Gastrocnemius medialis (tissue), 4 donors: Measurements from ENCODE around the gene CTIF. TPM values are rescaled to one million over a fixed set of nuclear protein-coding genes. Genes with fewer than 3 reads are reported as not detected.

ENCODE experiments used
- ATAC-seq, 2 donors: fragments of 150-250 bp; one replicate each; pipeline ENCODE4 v1.9.1; 2016
- DNase-seq, 2 donors: peaks; one replicate each; pipeline ENCODE4 v3.0.0-alpha.2; 2019
- H3K27ac ChIP-seq, 4 donors: fragments of 200-600 bp; sonication (generic); 1 replicate in 1 of 4; 2 replicates in 3 of 4; pipeline ENCODE4 v1.5.1; 2016 to 2018; ENCODE audit warnings: mild to moderate bottlenecking in 2 of 4, moderate library complexity in 1 of 4
- H3K27me3 ChIP-seq, 3 donors: fragments of 200-600 bp; sonication (generic) in 2 of 3; 1 replicate in 1 of 3; 2 replicates in 2 of 3; pipeline versions ENCODE4 v1.5.1 to v1.6.0; 2016 to 2019; ENCODE audit warnings: mild to moderate bottlenecking in 1 of 3, moderate library complexity in 1 of 3
- H3K36me3 ChIP-seq, 2 donors: fragments of 200-600 bp; sonication (generic) in 1 of 2; one replicate each; pipeline ENCODE4 v1.5.1; 2017 to 2018
- H3K4me1 ChIP-seq, 2 donors: fragments of 200-600 bp; sonication (generic) in 1 of 2; one replicate each; pipeline ENCODE4 v1.5.1; 2016 to 2017; ENCODE audit warnings: mild to moderate bottlenecking in 2 of 2
- H3K4me3 ChIP-seq, 4 donors: fragments of 200-600 bp; sonication (generic) in 3 of 4; 1 replicate in 1 of 4; 2 replicates in 3 of 4; pipeline ENCODE4 v1.5.1; 2016 to 2019; ENCODE audit warnings: mild to moderate bottlenecking in 2 of 4
- H3K9me3 ChIP-seq, 3 donors: fragments of 200-600 bp; sonication (generic) in 2 of 3; 1 replicate in 1 of 3; 2 replicates in 2 of 3; pipeline ENCODE4 v1.5.1; 2016 to 2019
- POLR2A ChIP-seq, 2 donors: fragments of 450-650 bp; IDR thresholded peaks; one replicate each; pipeline ENCODE4 v1.6.1; 2017; ENCODE audit warnings: antibody characterized with exemption in 2 of 2, mild to moderate bottlenecking in 2 of 2, moderate library complexity in 2 of 2
- in situ Hi-C, 4 donors: fragments of 200-750 bp; cut with MboI; loops; one replicate each; pipeline versions ENCODE4 v1.15.0 to v1.8.0; 2017; ENCODE audit warnings: low sequenced_read_pairs in 4 of 4
- intact Hi-C: fragments of 100-400 bp; cut with DNase I; formaldehyde crosslinking; loops from one replicate; pipeline ENCODE4 v1.15.1; 2023; ENCODE audit warnings: low total_unique reads
- total RNA-seq, 4 donors: library from RNA; depleted of rRNA; stranded (reverse); fragments of >200 nt; gene quantifications; one replicate each; pipeline versions ENCODE4 v1.1.0 to v1.2.3, GENCODE V29; 2016
- TF ChIP-seq, protein P1 (sequence below), 5 experiments: fragments of 450-650 bp in 3 of 5; fragments of 200-600 bp in 2 of 5; sonication (generic) in 2 of 5; IDR thresholded peaks in 4 of 5; conservative IDR thresholded peaks in 1 of 5; 1 replicate in 4 of 5; 2 replicates in 1 of 5; pipeline ENCODE4 v1.5.1; 2016 to 2019; ENCODE audit warnings: antibody characterized with exemption in 5 of 5, mild to moderate bottlenecking in 3 of 5, moderate library complexity in 3 of 5

CTIF gene
- total RNA-seq, 4 donors from 2014 or later = 20.2 to 35.4 (median 23.1) TPM

DNA sequence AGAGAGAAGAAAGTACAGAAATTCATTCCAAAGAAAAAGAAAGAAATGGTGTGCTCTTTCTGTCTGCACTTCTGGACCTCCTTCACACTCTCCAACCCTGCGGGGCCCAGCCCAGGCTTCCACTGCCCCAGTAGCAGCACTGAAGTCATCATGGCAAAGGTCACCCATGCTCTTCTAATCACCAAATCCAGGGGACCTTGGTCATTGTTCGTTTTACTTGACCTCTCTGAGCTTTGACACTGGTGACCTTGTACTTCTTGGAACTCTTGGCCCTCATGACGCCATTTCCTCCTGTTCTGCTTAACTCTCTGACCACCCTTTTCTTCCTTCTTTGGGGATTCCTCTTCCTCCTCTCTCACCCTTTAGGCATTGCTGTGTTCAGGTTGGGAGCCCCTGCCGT, 306.3 kb downstream of the CTIF start:
- in situ Hi-C loops (no loop called here), intact Hi-C loops (no loop called here)
- ATAC-seq = no peak
- Histone ChIP-seq H3K9me3 (no peaks in the 10 kb centered on the region), H3K4me1 (peaks cover 8 to 19% of the 10 kb centered on the region in 2 donors), H3K4me3 (no peak overlapping the region), H3K27ac (no peak overlapping the region), H3K36me3 (no peaks in the 10 kb centered on the region), H3K27me3 (no peaks in the 10 kb centered on the region)
- TF ChIP-seq, protein P1, sequence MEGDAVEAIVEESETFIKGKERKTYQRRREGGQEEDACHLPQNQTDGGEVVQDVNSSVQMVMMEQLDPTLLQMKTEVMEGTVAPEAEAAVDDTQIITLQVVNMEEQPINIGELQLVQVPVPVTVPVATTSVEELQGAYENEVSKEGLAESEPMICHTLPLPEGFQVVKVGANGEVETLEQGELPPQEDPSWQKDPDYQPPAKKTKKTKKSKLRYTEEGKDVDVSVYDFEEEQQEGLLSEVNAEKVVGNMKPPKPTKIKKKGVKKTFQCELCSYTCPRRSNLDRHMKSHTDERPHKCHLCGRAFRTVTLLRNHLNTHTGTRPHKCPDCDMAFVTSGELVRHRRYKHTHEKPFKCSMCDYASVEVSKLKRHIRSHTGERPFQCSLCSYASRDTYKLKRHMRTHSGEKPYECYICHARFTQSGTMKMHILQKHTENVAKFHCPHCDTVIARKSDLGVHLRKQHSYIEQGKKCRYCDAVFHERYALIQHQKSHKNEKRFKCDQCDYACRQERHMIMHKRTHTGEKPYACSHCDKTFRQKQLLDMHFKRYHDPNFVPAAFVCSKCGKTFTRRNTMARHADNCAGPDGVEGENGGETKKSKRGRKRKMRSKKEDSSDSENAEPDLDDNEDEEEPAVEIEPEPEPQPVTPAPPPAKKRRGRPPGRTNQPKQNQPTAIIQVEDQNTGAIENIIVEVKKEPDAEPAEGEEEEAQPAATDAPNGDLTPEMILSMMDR (IDR thresholded peaks at IDR 0.05 in 4 of 5, conservative IDR thresholded peaks at IDR 0.05 in 1 of 5) = no peak
- TF ChIP-seq POLR2A (IDR thresholded peaks at IDR 0.05) = no peak
- DNase-seq = no peak

DNA sequence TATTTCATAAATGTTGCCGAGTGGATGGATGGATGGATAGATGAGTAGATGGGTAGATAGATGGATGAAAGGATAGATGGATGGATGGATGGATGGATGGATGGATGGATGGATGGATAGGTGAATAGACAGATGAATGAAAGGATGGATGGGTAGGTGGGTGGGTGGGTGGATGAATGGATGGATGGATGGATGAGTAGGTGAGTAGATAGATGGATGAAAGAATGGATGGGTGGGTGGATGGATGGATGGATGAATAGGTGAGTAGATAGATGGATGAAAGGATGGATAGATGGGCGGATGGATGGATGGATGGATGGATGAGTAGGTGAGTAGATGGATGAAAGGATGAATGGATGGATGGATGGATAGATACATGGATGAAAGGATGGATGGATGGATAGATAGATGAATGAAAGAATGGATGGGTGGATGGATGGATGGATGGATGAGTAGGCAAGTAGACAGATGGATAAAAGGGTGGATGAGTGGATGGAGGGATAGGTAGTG, 307.6 kb downstream of the CTIF start:
- Histone ChIP-seq H3K36me3 (no peaks in the 10 kb centered on the region), H3K9me3 (no peaks in the 10 kb centered on the region), H3K27ac (no peak overlapping the region), H3K4me1 (peaks cover 14 to 20% of the 10 kb centered on the region in 2 donors), H3K4me3 (no peak overlapping the region), H3K27me3 (no peaks in the 10 kb centered on the region)
- intact Hi-C loops (no loop called here), in situ Hi-C loops (no loop called here)
- no peak for ATAC-seq
- DNase-seq = no peak
- no peak for TF ChIP-seq POLR2A (IDR thresholded peaks at IDR 0.05)
- TF ChIP-seq, protein P1 (IDR thresholded peaks at IDR 0.05 in 4 of 5, conservative IDR thresholded peaks at IDR 0.05 in 1 of 5) = no peak

DNA sequence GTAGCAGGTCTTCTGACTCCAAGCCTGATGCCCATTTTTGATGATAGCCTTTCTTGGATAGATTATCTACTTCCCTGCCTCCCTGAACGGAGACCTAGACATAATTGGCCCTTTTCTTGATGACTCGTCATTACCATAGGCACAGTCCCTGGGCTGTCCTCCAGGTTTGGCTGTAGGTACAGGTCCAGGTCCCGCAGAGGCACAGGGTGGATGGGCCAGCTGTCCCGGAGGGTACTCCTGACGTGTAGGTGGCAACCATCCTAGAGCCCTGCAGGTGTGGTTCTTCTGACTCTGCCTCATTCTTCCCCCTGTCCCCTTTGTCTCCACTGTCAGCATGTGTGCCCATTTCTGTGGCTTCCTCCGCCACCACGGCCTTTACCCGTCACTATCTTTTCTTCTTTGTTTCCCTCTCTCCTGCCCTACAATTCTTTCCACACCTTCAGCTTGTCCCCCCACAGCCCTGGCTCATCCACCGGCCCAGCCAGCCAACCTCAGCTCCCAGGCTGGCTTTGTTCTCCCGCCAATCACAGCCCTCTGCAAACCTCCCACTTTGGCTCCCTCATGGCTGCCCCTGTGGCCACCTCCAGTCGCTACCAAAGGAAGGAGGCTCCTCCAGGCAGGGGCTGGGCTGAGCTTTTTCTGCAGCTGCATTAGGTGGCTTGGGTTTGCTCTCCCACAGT, 309.1 kb downstream of the CTIF start:
- no peak for TF ChIP-seq POLR2A (IDR thresholded peaks at IDR 0.05)
- TF ChIP-seq, protein P1 (IDR thresholded peaks at IDR 0.05 in 4 of 5, conservative IDR thresholded peaks at IDR 0.05 in 1 of 5) = no peak
- Histone ChIP-seq H3K27ac (peak overlapping the region in 3 of 4 donors; percentile 38 to 49 (median 48)), H3K4me3 (no peak overlapping the region), H3K9me3 (no peaks in the 10 kb centered on the region), H3K27me3 (no peaks in the 10 kb centered on the region), H3K36me3 (no peaks in the 10 kb centered on the region), H3K4me1 (peaks cover 11 to 15% of the 10 kb centered on the region in 2 donors)
- DNase-seq (no peak), ATAC-seq (no peak)
- intact Hi-C loops (no loop called here), in situ Hi-C loops (no loop called here)

DNA sequence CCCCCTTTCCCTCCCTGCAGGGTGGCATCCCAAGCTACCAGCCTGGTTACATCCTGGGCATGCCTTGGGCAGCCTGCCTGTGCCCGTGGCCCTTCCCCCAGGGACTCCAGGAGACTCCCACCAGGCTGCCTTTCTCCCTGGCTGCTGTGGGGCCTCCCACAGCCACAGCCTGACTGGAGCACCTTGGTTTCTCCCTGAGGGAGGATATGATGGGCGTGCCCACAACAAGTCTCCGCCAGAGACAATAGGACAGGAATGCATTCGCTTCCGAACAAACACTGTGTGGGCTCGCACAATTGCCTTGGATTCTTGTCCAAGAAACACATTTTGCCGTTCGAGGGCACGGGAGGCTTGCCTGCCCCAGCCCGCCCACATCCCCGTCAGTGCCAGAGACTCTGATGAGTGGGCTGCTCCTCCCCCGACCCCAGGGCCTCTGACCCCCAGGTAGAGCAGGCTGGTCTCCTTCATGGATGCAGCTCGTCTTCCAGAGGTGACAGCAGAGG, 309.9 kb downstream of the CTIF start:
- in situ Hi-C loops (no loop called here), intact Hi-C loops (no loop called here)
- Histone ChIP-seq H3K9me3 (no peaks in the 10 kb centered on the region), H3K36me3 (no peaks in the 10 kb centered on the region), H3K27me3 (no peaks in the 10 kb centered on the region), H3K4me3 (no peak overlapping the region), H3K27ac (peak overlapping the region in 3 of 4 donors; percentile 38 to 49 (median 48)), H3K4me1 (peaks cover 11 to 15% of the 10 kb centered on the region in 2 donors)
- TF ChIP-seq, protein P1 (IDR thresholded peaks at IDR 0.05 in 4 of 5, conservative IDR thresholded peaks at IDR 0.05 in 1 of 5) = no peak
- TF ChIP-seq POLR2A (IDR thresholded peaks at IDR 0.05) = no peak
- peak; percentile 58 to 70 for ATAC-seq
- DNase-seq = no peak
